Mucosa of gallbladder (tissue), 1 donor: Measurements from ENCODE around the gene C6orf89. TPM values are rescaled to one million over a fixed set of nuclear protein-coding genes. Genes with fewer than 3 reads are reported as not detected.

Experiments
- DNase-seq: peaks from one replicate; pipeline ENCODE4 v3.0.0-alpha.2; 2020; ENCODE audit warnings: low spot score
- total RNA-seq: library from RNA; stranded (reverse); gene quantifications from one replicate; pipeline ENCODE4 v1.2.1, GENCODE V29; 2021
- donor health status: DM: no; HTN: no; CAD: no.

C6orf89 gene
- 69.9 TPM for total RNA-seq

GRCh38 chr6:36885461-36886401 is at the start of gene C6orf89:
Gene C6orf89 (plus strand): TSS chr6:36885952. CDS start chr6:36899445, 13,493 bp downstream.
- DNase-seq, result peak; percentile 97

GRCh38 chr6:36836111-36837021 is 49.4 kb upstream of the C6orf89 start:
- DNase-seq, result no peak

GRCh38 chr6:36837022-36837339 is 48.8 kb upstream of the C6orf89 start:
- DNase-seq, result no peak

DNA sequence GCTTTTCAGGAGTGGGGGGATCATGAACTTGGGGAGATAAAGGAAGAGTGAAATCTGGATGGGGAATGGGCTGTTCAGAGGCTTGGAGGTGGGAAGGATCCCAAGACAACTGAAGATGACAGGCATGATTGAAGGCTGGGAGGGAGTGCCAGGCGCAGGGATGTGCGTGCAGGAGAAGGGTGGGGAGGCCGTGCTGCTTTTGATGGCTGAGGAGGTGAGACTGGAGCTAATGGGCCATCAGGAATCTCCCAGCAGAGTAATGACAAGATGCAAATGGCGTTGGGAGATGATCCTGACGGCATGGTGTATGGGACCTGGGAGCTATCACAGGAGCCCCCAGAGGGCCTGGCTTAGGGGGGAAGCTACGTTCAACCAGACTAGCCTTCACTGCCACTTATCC is 48.1 kb upstream of the C6orf89 start:
- no peak for DNase-seq

DNA sequence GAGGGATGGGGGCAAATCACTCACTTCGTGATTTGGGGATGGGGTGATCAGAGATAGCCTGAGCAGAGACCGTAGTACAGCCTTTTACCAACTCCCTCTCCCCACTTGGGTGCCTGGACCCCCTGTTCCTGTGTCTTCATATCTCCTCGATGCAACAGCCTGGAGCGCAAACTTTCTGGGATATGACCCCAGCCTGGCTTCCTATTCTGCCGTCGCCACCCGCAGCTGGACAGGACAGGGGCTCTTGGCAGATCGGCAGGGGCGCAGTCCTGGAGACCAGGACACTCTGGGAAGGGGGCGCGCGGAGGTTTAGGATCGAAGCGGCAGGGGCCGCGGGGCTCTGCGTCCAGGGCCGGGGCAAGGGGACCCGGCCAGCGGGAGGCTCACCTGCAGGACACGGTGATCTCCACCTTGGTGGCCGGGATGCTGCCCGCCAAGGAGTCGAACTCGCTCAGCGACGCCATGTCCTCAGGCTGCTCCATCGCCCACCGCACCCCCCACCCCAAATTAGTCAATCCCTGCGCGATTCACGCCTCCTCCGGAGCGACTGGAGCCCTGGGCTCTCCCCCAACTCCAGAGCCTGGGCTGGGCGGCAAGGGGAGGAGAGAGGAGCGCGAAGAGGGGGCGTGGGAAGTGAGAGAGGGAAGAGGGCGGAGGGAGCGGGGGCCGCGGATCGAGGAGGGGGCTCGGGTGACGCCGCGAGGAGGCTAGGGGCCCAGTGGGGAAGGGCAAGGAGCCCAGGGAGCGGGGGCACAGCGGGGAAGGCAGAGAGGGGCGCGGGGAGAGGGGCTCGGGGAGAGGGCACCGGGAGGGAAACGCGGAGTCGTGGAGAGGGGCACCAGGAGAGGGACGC is 46.6 kb upstream of the C6orf89 start, which contains the start of gene CPNE5:
TSS of gene CPNE5 (minus strand) at position 549 of the 853 bp plus-strand sequence. CDS start at position 482, 67 bp downstream.
- DNase-seq, result no peak

- DNase-seq, result no peak
These were observed 45.9 kb upstream of the C6orf89 start for GRCh38 chr6:36839749-36840431.

GRCh38 chr6:36840432-36841403 is 45.0 kb upstream of the C6orf89 start:
- DNase-seq, result no peak

DNA sequence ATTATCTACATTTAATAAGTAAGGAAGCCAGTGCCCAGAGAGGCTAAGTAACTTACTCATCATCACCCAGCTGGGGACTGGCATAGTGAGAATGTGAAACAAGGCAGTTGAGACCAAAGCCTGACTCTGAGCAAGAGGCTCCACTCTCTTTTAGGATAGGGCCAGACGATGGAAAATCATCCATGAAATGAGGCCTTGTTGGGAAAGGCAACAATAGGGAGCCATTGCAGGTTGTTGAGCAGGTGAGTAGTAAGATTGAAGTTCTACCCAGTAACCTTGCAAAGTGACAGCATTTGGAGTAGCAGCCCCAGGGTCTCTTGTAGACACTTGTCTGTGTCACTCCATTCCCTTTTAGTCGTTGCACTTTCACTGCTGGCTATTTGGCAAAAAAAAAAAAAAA is 44.0 kb upstream of the C6orf89 start:
- no peak for DNase-seq

- no peak for DNase-seq
These were observed 42.6 kb upstream of the C6orf89 start for GRCh38 chr6:36843170-36843569.

GRCh38 chr6:36844232-36845170 is 41.3 kb upstream of the C6orf89 start:
- no peak for DNase-seq

- no peak for DNase-seq
These were observed 40.5 kb upstream of the C6orf89 start for GRCh38 chr6:36845233-36845632.

DNA sequence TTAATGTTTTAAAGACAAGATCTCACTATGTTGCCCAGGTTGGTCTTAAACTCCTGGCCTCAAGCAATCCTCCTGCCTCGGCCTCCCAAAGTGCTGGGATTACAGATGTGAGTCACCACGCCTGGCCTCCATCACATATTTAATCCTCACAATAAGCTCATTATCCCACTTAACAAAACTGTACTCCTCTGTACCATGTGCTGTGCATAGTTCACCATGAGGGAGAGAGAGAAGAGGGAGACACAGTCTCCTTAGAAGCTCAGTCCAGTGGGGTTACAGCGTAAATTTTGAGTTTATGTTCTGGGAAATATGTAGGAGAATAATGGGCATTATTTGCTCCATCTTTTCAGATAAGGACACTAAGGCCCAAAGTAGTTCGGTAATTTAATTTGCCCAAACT is 38.6 kb upstream of the C6orf89 start:
- DNase-seq, result no peak

- DNase-seq, result no peak
These were observed 37.8 kb upstream of the C6orf89 start for GRCh38 chr6:36847991-36848390.

GRCh38 chr6:36848658-36849441 is 36.9 kb upstream of the C6orf89 start:
- peak; percentile 64 for DNase-seq

DNA sequence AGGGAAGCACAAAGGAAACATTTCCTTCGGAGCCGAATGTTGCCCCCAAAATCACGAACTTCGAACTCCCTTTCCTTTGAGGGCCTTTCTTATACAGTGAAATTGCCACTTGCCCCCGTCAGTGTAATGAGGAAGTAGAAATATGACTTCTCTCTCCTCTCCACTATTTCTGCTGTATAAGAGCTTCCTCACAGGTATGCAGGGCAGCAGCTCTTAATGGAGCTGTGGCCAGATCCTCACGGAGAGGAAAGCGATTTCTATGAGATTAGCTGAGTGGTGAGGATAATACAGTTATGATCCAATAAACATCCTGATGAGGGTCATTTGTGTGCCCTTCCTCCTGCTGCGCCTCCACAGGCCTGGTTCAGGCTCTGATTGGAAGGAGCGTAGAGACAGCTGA is 35.7 kb upstream of the C6orf89 start:
- no peak for DNase-seq

DNA sequence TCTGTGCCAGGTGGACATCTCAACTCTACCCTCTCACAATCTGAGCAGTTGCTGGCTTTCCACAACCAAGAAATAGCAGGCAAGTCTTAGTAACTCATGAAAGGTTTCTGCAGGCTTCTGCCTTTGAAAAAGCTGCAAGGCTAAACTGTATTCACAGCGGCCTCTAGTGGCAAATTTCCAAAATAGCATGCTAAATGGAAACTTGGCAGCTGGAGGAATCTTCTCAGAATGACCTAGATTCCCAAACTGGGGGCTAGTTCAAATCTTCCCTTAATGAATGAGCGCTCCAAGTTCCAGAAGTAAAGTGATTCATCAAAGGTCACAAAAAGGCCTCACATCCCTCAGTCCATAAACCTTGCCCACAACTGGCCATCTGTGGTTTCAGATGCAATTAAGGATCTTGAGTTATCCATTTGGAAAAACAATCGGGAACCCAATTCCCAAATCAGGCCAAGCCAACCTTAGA is 34.6 kb upstream of the C6orf89 start:
- peak; percentile 74 for DNase-seq

- no peak for DNase-seq
These were observed 34.1 kb upstream of the C6orf89 start for GRCh38 chr6:36851626-36852025.
